DMS53 (cell line): ENCODE measurements around the gene RNF8.
A peak's percentile ranks its signal among the peaks of the same experiment; 100 is the strongest.
"Not testable (repeated sequence)": the region's sequence is repeated elsewhere in the genome, so short reads cannot be mapped to it uniquely, and the experiment has no call there.

Experiments used
- DNase-seq: peaks from one replicate; lab custom pipeline; 2025; lab: John Stamatoyannopoulos, UW

The RNF8 gene

GRCh38 chr6:37353761-37354525 is at the start of gene RNF8:
Gene RNF8, plus strand, starts transcription at chr6:37353983. Its CDS starts 182 bp downstream, at chr6:37354165.
- peak; percentile 92 for DNase-seq

- DNase-seq = no peak
Observed at GRCh38 chr6:37304766-37305165, 49.0 kb upstream of the RNF8 start.

- no peak for DNase-seq
Observed at GRCh38 chr6:37305841-37306425, 47.9 kb upstream of the RNF8 start.

- peak; percentile 36 for DNase-seq
Observed at GRCh38 chr6:37306624-37307222, 47.1 kb upstream of the RNF8 start.

- DNase-seq = not testable (repeated sequence)
Observed at GRCh38 chr6:37307484-37307883, 46.3 kb upstream of the RNF8 start.

- peak; percentile 54 for DNase-seq
Observed at GRCh38 chr6:37308069-37308815, 45.5 kb upstream of the RNF8 start.

- no peak for DNase-seq
Observed at GRCh38 chr6:37309046-37309445, 44.7 kb upstream of the RNF8 start.

- DNase-seq = no peak
Observed at GRCh38 chr6:37309692-37310091, 44.1 kb upstream of the RNF8 start.

- DNase-seq = no peak
Observed at GRCh38 chr6:37310966-37311365, 42.8 kb upstream of the RNF8 start.

- no peak for DNase-seq
Observed at GRCh38 chr6:37311741-37312473, 41.9 kb upstream of the RNF8 start.

- DNase-seq = no peak
Observed at GRCh38 chr6:37313723-37314486, 39.9 kb upstream of the RNF8 start.

GRCh38 chr6:37314487-37315156 is 39.2 kb upstream of the RNF8 start:
- peak; percentile 48 for DNase-seq

- no peak for DNase-seq
Observed at GRCh38 chr6:37315157-37315515, 38.6 kb upstream of the RNF8 start.

- no peak for DNase-seq
Observed at GRCh38 chr6:37316071-37316470, 37.7 kb upstream of the RNF8 start.

- no peak for DNase-seq
Observed at GRCh38 chr6:37317312-37318038, 36.3 kb upstream of the RNF8 start.

GRCh38 chr6:37319156-37319555 is 34.6 kb upstream of the RNF8 start:
- DNase-seq = no peak

GRCh38 chr6:37319856-37320480 is 33.8 kb upstream of the RNF8 start:
- no peak for DNase-seq

GRCh38 chr6:37320646-37321045 is 33.1 kb upstream of the RNF8 start:
- no peak for DNase-seq

- DNase-seq = no peak
Observed at GRCh38 chr6:37321101-37321500, 32.7 kb upstream of the RNF8 start.
